K562 (cell line): Measurements from ENCODE around the gene NYNRIN. TPM values are rescaled to one million over a fixed set of nuclear protein-coding genes. Genes with fewer than 3 reads are reported as not detected.

ENCODE experiments used
- ATAC-seq: fragments of 200-7000 bp; cut with Tn5 transposase; 3 replicates; pipeline ENCODE4 v1.9.1; 2020; ENCODE audit warnings: moderate library complexity
- BruUV-seq: library from RNA; stranded (reverse); fragments of 400-500 nt; replicated peaks from 2 replicates; lab custom pipeline; 2021; lab: Mats Ljungman, UMichigan
- CTCF ChIA-PET: fragments of 300-600 bp; formaldehyde crosslinking; extraction: SDS; loops from one replicate; lab custom pipeline; 2021; ENCODE audit warnings: low intra/inter-chr PET ratio; lab: Yijun Ruan, JAX
- POLR2A ChIA-PET: fragments of 300-600, 350-650 bp; sonication (Branson Sonifier 250); formaldehyde crosslinking; extraction: SDS; loops from one replicate; lab custom pipeline; 2021; ENCODE audit warnings: antibody characterized with exemption, inconsistent platforms; lab: Yijun Ruan, JAX
- DNase-seq, 4 experiments: peaks; one replicate each; pipeline versions ENCODE4 v3.0.0 to v3.0.0-alpha.2; 2011 to 2018; ENCODE audit warnings: low spot score in 3 of 4, mixed read lengths in 3 of 4; ENCODE audit errors: extremely low read depth in 1 of 4
- FAIRE-seq: peaks from 2 replicates; lab custom pipeline; 2011; peaks lifted over from hg19 to GRCh38; lab: Jason Lieb, UNC
- H2AFZ ChIP-seq: 2 replicates; pipeline ENCODE4 v1.6.0; 2011; ENCODE audit warnings: low read depth, low read length, control low read depth, inconsistent platforms
- H3K27ac ChIP-seq: fragments of 200-600 bp; 3 replicates; pipeline ENCODE4 v1.8.0; 2011; ENCODE audit warnings: low read depth, mild to moderate bottlenecking, control low read depth, inconsistent platforms, low read length, moderate library complexity, mixed read lengths; ENCODE audit errors: extremely low read depth
- H3K27me3 ChIP-seq, 2 experiments: fragments of 300-600 bp in 1 of 2; 2 replicates in 1 of 2; 3 replicates in 1 of 2; pipeline versions ENCODE4 v1.6.0 to v1.8.0; 2011; ENCODE audit warnings: inconsistent platforms in 2 of 2, low read length in 2 of 2, mild to moderate bottlenecking in 1 of 2, mixed read lengths in 1 of 2, moderate library complexity in 1 of 2; ENCODE audit not compliant: control insufficient read depth in 2 of 2, insufficient read depth in 2 of 2
- H3K36me3 ChIP-seq: fragments of 300-600 bp; 3 replicates; pipeline ENCODE4 v1.8.0; 2011; ENCODE audit warnings: mild to moderate bottlenecking, low read length, inconsistent platforms; ENCODE audit not compliant: control insufficient read depth, insufficient read depth
- H3K4me1 ChIP-seq, 2 experiments: fragments of 200-600 bp in 1 of 2; replicated peaks in 1 of 2; 2 replicates in 1 of 2; 3 replicates in 1 of 2; pipeline versions ENCODE4 v1.5.1 to v1.8.0; 2011; ENCODE audit warnings: inconsistent platforms in 2 of 2, low read length in 2 of 2, mild to moderate bottlenecking in 1 of 2, mixed read lengths in 1 of 2, moderate library complexity in 1 of 2; ENCODE audit not compliant: control insufficient read depth in 2 of 2, insufficient read depth in 2 of 2
- H3K4me2 ChIP-seq: 2 replicates; pipeline ENCODE4 v1.6.1; 2011; ENCODE audit warnings: low read length, control low read depth, inconsistent platforms, mixed read lengths; ENCODE audit not compliant: insufficient read depth
- H3K4me3 ChIP-seq: fragments of 200-600 bp; sonication (generic), shearing (Covaris generic); 2 replicates; pipeline ENCODE4 v1.5.1; 2016; ENCODE audit warnings: control low read depth, inconsistent platforms
- H3K79me2 ChIP-seq: fragments of 200-600 bp; 3 replicates; pipeline ENCODE4 v1.8.0; 2011; ENCODE audit warnings: low read length, inconsistent platforms; ENCODE audit not compliant: control insufficient read depth, insufficient read depth
- H3K9ac ChIP-seq, 2 experiments: 2 replicates each; pipeline versions ENCODE4 v1.6.0 to v1.6.1; 2011; ENCODE audit warnings: low read depth in 2 of 2, low read length in 2 of 2, control low read depth in 1 of 2, inconsistent platforms in 1 of 2, mild to moderate bottlenecking in 1 of 2, mixed read lengths in 1 of 2; ENCODE audit not compliant: insufficient read depth in 1 of 2
- H3K9me1 ChIP-seq: one replicate; pipeline ENCODE4 v1.6.0; 2011; ENCODE audit warnings: inconsistent platforms, mild to moderate bottlenecking, low read length, moderate library complexity; ENCODE audit not compliant: control insufficient read depth, insufficient read depth
- H3K9me3 ChIP-seq: replicated peaks from 2 replicates; pipeline ENCODE4 v1.5.1; 2011; ENCODE audit warnings: low read depth, low read length, inconsistent platforms; ENCODE audit not compliant: control insufficient read depth, insufficient read depth
- H4K20me1 ChIP-seq: replicated peaks from 2 replicates; pipeline ENCODE4 v1.6.1; 2011; ENCODE audit warnings: low read length, inconsistent platforms, mixed read lengths; ENCODE audit not compliant: control insufficient read depth, insufficient read depth
- CBFA2T3 ChIP-seq: fragments of 450-650 bp; IDR thresholded peaks from 2 replicates; pipeline ENCODE4 v1.6.1; 2017
- HBP1 ChIP-seq: fragments of 450-650 bp; formaldehyde crosslinking; IDR thresholded peaks from 2 replicates; pipeline ENCODE4 v1.4.0; 2022; ENCODE audit warnings: missing genetic modification characterization
- WGBS: fragments of 100-300 bp; shearing (Covaris generic); methylation state at CpG from one replicate; pipeline ENCODE4 v1.1.6; 2016; ENCODE audit warnings: low coverage, mixed read lengths; ENCODE audit not compliant: insufficient coverage; ENCODE audit errors: missing lambda C conversion rate; 5-methylcytosine and 5-hydroxymethylcytosine counted together
- in situ Hi-C: fragments of 300-500 bp; cut with MboI; formaldehyde crosslinking; loops from 4 replicates; pipeline ENCODE4 v1.15.0; 2018; ENCODE audit warnings: inconsistent platforms, mixed read lengths
- intact Hi-C: fragments of 100-400 bp; cut with micrococcal nuclease; formaldehyde crosslinking; loops from 2 replicates; pipeline ENCODE4 v1.14.2; 2022
- polyA plus RNA-seq, 8 experiments: library from polyadenylated mRNA; depleted of rRNA in 4 of 8; stranded (reverse) in 5 of 8; unstranded in 3 of 8; fragments of >200 nt; fragmentation: Nextera tagmentation in 2 of 8; fragmentation: Illumina TruSeq in 1 of 8; extraction: Ambion mirVana in 2 of 8; extraction: Trizol in 1 of 8; gene quantifications; 2 replicates each; pipeline versions ENCODE4 v1.2.1 to v1.2.3, GENCODE V29; 2011 to 2014; ENCODE audit warnings: inconsistent platforms in 1 of 8, missing spikeins in 1 of 8
- total RNA-seq, 7 experiments: library from RNA; depleted of rRNA in 6 of 7; stranded (reverse); fragments of >200 nt in 6 of 7; fragmentation: Illumina TruSeq in 2 of 7; extraction: Trizol in 2 of 7; gene quantifications; 2 replicates each; pipeline versions ENCODE4 v1.2.1 to v1.2.3, GENCODE V29; 2011 to 2021; ENCODE audit warnings: low replicate concordance in 1 of 7

Gene NYNRIN
- total and polyA plus RNA-seq, 9 of the 15 experiments (the other 6 are each of a cell fraction or from before 2014, with no cell fraction given) = 0.04 to 1.2 (median 0.28) TPM

GRCh38 chr14:24388474-24389179, 10.2 kb upstream of the NYNRIN start:
- peaks cover 7 to 11% of the 10 kb centered on the region in 2 experiments; a peak in 3 of 5 replicates for H3K4me1 ChIP-seq
- in situ Hi-C loops = no loop called here
- peak; percentile 6 for FAIRE-seq
- no peaks in the 10 kb centered on the region for H3K79me2 ChIP-seq
- H3K27ac ChIP-seq = no peak overlapping the region
- no peak for TF ChIP-seq HBP1
- TF ChIP-seq CBFA2T3 = 0 out of 2 replicates have a peak, but pooled peaks have one; percentile 20
- peak overlapping the region; percentile 80 for H2AFZ ChIP-seq
- H3K9me1 ChIP-seq = no peaks in the 10 kb centered on the region
- CTCF ChIA-PET = no interaction called here
- no peak for DNase-seq
- no TSS peak for BruUV-seq
- 11% methylated on average over 2 of the region's 2 CpGs for WGBS
- no peaks in the 10 kb centered on the region for H3K9me3 ChIP-seq
- H4K20me1 ChIP-seq = no peaks in the 10 kb centered on the region
- no peak for ATAC-seq
- no peak overlapping the region for H3K4me3 ChIP-seq
- H3K9ac ChIP-seq = no peak overlapping the region; a peak in 1 of 4 replicates
- POLR2A ChIA-PET = interaction anchor here (0.7 to 1.0 kb wide), 2 partner anchors 12 to 16 kb away, joined by 3 to 4 read pairs; no protein-coding TSS in a partner anchor
- no peaks in the 10 kb centered on the region for H3K36me3 ChIP-seq
- intact Hi-C loops = no loop called here
- H3K27me3 ChIP-seq = no peaks in the 10 kb centered on the region
- H3K4me2 ChIP-seq = peak overlapping the region; percentile 54
